Activated CD4-positive, alpha-beta T cell treated with anti-CD3 and anti-CD28 coated beads, Interleukin-2, amount 50 U/mL, for 48 hours (primary cell): ENCODE measurements around the gene TTC16.

Experiments used
- DNase-seq, 2 experiments: peaks; one replicate each; pipeline ENCODE4 v3.0.0-alpha.2; 2020

Gene TTC16

DNA sequence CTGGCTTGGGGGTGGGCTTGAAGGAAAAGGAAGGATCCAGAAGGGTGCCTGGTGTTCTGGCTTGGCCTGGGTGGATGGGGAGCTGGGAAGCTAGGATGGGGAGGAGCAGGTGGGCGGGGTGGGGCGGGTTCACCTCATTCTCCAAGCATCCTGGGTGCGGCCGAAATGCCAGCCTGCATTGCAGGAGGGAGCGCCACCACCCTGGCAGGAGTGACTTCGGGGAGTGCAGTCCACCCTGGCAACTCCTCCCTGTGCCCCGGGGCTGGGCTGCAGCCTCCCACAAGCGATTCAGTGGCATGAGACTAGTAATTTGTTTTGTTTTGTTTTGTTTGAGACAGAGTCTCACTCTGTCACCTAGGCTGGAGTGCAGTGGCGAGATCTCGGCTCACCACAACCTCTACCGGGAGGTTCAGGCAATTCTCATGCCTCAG is 5.5 kb downstream of the TTC16 start:
- DNase-seq = no peak

DNA sequence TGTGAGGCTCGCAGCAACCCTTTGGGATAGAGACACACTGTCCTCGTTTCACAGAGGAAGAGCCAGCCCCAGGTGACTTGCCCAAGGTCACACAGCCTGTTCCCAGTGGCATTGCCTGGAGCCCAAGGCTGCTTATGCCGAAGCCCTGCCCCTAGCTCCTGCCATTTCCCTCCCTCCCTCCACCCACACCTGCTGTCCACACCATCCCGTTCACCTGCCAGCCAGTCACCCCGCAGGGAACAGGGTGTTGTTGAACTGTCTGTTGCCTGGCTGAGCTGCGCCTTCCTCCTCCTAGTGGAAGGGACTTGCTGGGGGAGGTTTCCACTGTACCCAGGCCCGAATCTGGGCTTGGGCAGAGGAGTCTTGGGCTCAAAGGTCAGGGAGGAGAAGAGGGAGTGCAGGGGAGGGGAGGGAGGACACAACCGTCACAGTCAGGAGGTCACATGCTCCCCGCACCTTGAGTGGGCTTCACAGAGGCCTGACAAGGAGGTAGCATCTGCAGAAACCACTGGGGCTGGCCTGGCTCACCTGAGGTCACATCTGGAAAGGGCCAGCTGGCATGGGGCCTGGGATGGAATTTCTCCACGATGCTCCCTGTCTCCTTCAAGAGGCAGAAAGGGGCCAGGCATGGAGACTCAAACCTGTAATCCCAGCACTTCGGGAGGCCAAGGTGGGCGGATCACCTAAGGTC is 6.3 kb downstream of the TTC16 start:
- DNase-seq = no peak

- DNase-seq = no peak
These were observed 7.1 kb downstream of the TTC16 start for GRCh38 chr9:127723013-127723412.

DNA sequence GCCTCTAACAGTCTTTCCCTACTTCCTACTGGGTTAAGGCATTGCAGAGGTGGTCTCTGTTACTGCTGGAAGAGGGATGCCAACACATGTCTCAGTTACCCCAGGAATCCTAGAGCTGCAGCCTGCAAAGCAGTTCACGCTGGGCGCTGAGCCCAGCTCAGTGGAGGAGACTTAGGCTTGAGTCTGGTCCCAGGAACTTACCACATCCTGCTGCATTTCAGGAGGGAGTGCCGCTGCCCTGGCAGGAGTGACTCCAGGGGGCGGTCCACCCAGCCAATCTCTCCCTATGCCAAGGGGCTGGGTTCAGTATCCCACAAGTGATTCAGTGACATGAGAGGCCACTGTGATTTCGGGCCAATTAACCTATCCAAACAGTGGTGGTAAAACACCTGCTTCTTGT is 7.6 kb downstream of the TTC16 start:
- DNase-seq = no peak

DNA sequence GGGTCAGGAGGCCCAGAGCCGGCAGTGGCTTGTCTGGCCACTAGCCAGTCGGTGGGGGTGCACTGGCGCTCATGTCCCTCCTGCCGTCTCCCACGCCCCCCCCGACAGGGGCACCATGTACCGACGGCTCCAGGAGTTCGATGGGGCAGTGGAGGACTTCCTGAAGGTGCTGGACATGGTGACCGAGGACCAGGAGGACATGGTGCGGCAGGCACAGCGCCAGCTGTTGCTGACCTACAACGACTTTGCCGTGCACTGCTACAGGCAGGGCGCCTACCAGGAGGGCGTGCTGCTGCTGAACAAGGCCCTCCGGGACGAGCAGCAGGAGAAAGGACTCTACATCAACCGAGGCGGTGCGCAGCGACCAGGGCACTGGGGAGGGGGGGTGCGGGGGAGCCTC is 8.1 kb downstream of the TTC16 start:
- DNase-seq = no peak

DNA sequence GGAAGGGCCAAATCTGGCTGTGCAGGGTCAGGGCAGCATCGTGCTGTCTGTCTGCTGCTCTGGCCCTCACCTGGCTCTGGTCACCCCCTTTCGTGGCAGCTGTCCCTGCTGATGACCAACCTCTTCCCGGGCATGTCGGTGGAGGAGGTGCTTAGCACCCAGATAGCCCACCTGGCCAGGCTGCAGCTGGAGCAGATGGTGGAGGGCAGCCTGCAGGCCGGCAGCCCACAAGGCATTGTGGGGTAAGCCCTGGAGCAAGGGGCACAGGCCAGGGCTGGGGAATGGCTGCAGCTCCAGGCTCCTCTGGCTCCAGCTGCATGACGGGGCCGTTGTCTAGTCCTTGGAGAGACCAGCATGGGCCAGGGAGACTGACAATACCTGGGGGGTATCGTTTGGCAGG is 11.0 kb downstream of the TTC16 start:
- DNase-seq = no peak

GRCh38 chr9:127728808-127729207 is 12.9 kb downstream of the TTC16 start:
- DNase-seq = no peak

GRCh38 chr9:127729522-127730256 is 13.8 kb downstream of the TTC16 start:
- no peak for DNase-seq

DNA sequence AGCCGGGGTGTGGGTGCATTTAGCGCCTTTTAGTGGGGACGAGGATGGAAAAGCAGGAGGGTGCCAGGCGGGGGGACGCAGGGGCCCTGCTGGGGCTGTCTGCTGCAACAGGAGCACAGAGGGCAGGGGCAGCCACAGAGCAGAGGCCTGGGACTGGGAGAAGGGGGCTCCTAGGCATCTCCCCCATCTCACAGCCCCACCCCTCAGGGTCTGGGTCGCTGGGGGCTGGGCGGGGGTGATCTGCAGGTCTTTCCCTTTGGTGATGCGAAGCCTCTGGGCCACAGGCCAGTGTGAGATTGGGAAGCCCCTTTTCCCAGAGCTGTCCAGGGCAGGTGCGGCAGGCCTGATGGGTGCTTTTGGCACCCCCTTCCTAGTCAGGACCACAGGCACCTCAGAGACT is 14.4 kb downstream of the TTC16 start:
- no peak for DNase-seq

- no peak for DNase-seq
These were observed 15.0 kb downstream of the TTC16 start for GRCh38 chr9:127730799-127731410.

DNA sequence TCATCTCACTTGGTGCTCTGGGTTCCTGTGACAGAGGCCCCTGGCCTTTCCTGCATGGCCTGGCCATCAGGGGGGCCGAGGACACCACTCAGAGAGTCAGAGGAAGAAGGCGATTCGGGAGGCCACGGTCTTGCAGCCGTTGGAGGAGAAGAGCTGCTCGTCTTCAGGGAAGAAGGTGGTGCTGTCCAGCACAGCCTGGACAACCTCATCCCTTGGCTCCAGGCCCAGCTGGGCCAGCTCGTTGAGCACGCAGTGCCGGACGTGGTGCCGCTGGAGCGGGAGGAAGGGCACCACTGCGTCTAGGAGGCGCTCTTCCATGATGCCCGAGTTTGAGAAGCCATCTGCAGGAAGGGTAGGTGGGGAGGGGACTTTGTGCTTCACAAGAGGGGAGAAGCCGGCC is 16.1 kb downstream of the TTC16 start:
- no peak for DNase-seq

- no peak for DNase-seq
These were observed 16.6 kb downstream of the TTC16 start for GRCh38 chr9:127732444-127732843.

GRCh38 chr9:127733614-127734013 is 17.7 kb downstream of the TTC16 start:
- no peak for DNase-seq

DNA sequence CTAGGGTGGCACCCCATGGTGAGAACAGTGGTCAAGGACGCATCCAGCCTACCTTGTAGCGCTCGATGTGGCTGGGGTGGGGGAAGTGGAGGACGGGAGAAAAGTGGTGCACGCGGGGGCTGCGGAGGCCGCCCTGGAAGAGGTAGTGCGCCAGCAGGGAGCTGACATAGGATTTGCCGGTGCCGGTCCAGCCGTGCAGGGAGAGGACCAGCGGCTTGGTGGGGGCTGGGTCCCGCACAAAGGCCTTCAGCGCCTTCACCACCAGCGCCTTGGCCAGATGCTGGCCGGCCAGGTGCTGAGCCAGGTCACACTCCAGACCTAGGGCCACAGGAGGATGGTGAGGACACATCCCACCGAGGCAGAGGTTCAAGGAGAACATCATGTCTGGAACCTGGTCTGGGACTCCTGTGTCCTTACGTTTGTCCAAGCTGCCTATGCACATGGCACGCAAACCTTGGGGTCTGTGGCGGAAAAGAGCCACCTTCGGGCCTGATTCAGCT is 18.4 kb downstream of the TTC16 start:
- DNase-seq = no peak

DNA sequence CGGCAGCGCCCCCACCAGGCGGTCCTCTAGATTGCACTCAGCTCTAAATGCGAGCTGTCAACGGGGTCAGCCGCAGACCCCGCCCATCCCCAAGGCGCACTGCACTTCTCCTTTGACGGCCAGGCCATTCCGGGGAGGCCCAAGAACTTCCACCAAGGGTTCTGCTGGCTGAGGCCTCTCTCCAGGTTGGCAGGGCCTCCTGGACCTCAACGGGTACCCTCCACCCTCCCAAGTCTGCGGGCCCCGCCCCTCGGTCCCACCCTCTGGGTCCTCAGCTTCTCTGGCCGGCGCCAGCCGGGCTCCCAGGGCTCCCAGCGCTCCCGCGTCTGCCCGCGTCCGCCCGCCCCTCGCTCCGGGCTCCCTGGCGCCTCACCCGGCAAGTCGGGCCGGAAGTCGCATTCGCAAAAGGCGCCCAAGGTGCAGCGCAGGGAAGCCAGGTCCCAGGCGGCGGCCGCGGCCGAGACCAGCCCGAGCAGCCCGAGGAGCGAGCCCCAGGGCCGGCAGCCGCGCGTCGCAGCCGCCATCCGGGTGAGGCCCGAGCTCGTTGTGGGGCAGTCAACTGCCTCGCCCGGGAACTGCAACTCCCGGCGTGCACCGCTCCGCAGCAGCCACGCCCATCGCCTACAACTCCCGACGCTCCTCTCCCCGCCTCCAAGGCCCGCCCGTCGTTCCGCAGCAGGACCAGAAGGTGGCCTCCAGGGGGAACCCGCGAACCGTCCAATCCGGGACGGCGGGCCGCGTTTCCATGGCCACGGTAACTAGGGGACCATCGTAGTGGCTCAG is 19.1 kb downstream of the TTC16 start, which contains the start of gene TOR2A:
Gene TOR2A, minus strand, starts transcription at position 548 of the 783 bp plus-strand sequence. Its CDS starts 24 bp downstream, at position 524.
- peak; percentile 99 for DNase-seq

- no peak for DNase-seq
These were observed 19.8 kb downstream of the TTC16 start for GRCh38 chr9:127735530-127736185.

GRCh38 chr9:127738666-127739065 is 22.8 kb downstream of the TTC16 start:
- DNase-seq = no peak

- DNase-seq = no peak
These were observed 23.9 kb downstream of the TTC16 start for GRCh38 chr9:127739614-127740330.

DNA sequence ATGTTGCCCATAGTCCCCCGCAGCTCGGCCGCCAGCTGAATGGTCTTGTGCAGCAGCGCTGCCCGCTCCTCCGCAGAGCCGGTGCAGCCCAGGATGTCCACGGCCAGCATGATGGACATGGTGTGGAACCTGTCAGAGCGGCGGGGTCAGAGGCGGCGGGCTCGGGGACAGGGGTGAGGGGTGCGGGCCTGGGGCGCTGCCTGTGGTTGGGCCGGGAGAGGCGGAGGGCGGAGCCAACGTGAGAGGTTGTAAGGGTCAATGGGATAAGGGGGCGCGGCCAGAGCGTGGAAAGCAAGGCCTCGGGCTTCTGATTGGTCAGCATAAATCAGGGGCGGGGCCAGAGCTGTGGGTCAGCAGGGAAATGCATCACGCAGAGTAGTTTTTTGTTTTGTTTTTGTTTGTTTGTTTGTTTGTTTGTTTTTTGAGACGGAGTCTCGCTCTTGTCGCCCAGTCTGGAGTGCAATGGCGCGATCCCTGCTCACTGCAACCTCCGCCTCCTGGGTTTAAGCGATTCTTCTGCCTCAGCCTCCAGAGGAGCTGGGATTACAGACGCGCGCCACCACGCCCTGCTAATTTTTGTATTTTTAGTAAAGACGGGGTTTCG is 26.1 kb downstream of the TTC16 start:
- DNase-seq = no peak

DNA sequence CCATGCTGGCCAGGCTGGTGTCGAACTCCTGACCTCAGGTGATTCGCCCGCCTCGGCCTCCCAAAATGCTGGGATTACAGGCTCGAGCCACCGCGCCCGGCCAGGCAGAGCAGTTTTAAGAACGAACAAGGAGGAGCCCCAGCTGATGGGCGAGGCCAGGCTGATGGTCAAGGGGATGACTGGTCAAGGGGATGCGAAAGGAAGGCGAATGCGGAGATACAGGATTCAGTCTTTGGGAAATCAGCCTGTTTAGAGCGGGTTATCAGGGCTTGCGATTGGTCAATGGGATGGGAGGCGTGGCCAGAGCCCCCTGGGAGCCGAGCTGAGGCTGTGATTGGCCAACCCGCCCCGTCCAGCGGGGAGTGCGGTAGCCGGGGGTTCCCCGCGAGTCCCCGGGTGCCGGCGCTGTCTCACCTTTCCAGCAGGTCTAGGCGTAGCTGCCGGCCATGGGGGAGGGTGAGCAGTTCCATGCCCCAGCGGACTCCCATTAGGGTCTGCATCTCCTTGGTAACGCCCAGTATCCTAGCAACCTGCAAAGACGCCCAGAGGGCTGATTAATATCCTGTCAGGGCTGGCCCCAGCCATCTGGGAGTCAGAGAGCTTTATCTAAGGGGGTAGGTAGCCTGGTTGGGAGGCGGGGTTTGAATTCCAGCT is 26.7 kb downstream of the TTC16 start:
- no peak for DNase-seq
